HG03175 (cell line): ENCODE results near the gene TLR2.

Experiments used
- ATAC-seq: cut with Tn5 transposase; IDR thresholded peaks from one replicate; pipeline ENCODE4 v1.9.1; 2021; ENCODE audit warnings: mild to moderate bottlenecking, moderate library complexity; ENCODE audit not compliant: unreplicated experiment

Gene TLR2

GRCh38 chr4:153728660-153729059 is 44.6 kb downstream of the TLR2 start:
- ATAC-seq = peak; percentile 70

- no peak for ATAC-seq
These were observed 45.8 kb downstream of the TLR2 start for GRCh38 chr4:153729895-153730294.

- no peak for ATAC-seq
These were observed 47.2 kb downstream of the TLR2 start for GRCh38 chr4:153731239-153731638.

GRCh38 chr4:153733751-153734448 is 49.8 kb downstream of the TLR2 start:
- ATAC-seq = peak; percentile 69

GRCh38 chr4:153735906-153736461 is 51.9 kb downstream of the TLR2 start:
- ATAC-seq = no peak

GRCh38 chr4:153741541-153741940 is 57.5 kb downstream of the TLR2 start:
- ATAC-seq = no peak

- ATAC-seq = no peak
These were observed 61.6 kb downstream of the TLR2 start for GRCh38 chr4:153745651-153746050.

GRCh38 chr4:153747406-153747955 is 63.4 kb downstream of the TLR2 start:
- no peak for ATAC-seq

GRCh38 chr4:153748378-153748777 is 64.3 kb downstream of the TLR2 start:
- no peak for ATAC-seq

- ATAC-seq = peak; percentile 76
These were observed 66.2 kb downstream of the TLR2 start for GRCh38 chr4:153750197-153750817.

GRCh38 chr4:153755186-153755585 is 71.1 kb downstream of the TLR2 start:
- no peak for ATAC-seq
